ENCODE results near the gene NTM. TPM values are rescaled to one million over a fixed set of nuclear protein-coding genes. Genes with fewer than 3 reads are reported as not detected.

NTM gene
- total and polyA plus RNA-seq, 8 donors, result 0.04 to 4.4 (median 0.50) TPM

DNA sequence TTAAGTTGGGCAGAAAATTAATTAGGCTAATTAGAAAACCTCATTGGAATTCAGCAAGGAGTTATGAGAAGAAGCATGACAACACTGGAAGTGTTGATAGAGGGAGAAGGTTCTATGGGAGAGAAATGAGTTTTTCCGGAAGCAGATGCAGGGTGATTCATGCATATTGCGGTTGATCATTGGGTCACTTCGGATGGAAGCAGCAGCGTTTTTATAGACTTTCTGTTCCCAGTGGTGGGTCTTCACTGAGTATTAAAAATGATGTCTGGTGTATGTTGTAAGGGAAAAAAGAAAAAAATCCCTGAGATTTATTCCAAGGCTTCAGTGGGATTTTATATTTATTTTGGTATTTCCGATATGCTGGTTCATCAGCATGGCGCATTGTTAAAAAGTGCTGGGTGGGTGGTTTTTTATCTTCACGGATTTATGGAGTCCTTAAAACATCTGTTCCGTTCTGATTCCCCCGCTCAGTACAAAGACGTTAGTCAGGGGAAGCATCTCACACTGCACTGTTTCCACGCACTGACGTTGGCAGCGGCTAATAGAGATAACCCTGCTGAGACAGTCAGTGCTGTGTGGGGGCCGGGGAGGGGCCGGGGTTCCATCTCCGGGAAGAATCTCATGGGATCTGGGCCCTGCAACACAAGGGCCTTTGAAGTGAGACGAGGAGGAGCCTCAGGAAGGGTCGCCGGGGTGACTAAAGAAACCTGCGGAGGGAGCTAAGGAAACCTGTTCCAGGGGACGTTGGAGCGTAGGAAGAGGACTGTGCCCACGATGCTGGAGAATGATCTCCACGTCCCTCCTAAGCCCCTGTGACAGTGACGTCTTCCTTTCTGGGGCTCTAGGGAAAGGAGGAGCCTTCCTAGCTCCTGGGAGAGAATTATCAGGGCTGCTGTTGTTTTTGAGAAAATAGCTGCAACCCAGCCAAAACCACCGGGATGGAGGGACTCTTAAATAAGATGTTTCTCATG, 390.0 kb downstream of the NTM start:
- ATAC-seq (peak in 3 of 4 donors; percentile 50 to 72 (median 61)), DNase-seq (no peak), FAIRE-seq (no peak)
- H3K36me3 ChIP-seq, result no peaks in the 10 kb centered on the region
- 52 to 58% methylated on average over 26 of the region's 26 CpGs for WGBS, 2 donors
- no peaks in the 10 kb centered on the region for H3K4me1 ChIP-seq
- H3K9me3 ChIP-seq, result no peaks in the 10 kb centered on the region
- H3K4me3 ChIP-seq, result no peak overlapping the region
- intact Hi-C loops (cut with DNase I), result no loop called here
- H3K27me3 ChIP-seq, result no peaks in the 10 kb centered on the region
- TF ChIP-seq, protein P1, sequence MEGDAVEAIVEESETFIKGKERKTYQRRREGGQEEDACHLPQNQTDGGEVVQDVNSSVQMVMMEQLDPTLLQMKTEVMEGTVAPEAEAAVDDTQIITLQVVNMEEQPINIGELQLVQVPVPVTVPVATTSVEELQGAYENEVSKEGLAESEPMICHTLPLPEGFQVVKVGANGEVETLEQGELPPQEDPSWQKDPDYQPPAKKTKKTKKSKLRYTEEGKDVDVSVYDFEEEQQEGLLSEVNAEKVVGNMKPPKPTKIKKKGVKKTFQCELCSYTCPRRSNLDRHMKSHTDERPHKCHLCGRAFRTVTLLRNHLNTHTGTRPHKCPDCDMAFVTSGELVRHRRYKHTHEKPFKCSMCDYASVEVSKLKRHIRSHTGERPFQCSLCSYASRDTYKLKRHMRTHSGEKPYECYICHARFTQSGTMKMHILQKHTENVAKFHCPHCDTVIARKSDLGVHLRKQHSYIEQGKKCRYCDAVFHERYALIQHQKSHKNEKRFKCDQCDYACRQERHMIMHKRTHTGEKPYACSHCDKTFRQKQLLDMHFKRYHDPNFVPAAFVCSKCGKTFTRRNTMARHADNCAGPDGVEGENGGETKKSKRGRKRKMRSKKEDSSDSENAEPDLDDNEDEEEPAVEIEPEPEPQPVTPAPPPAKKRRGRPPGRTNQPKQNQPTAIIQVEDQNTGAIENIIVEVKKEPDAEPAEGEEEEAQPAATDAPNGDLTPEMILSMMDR (IDR thresholded peaks at IDR 0.05), result no peak
- no peak overlapping the region for H3K27ac ChIP-seq

- H3K27me3 ChIP-seq, result no peaks in the 10 kb centered on the region
- H3K4me3 ChIP-seq, result no peak overlapping the region
- H3K9me3 ChIP-seq, result no peaks in the 10 kb centered on the region
- TF ChIP-seq, protein P1 (IDR thresholded peaks at IDR 0.05), result no peak
- no peaks in the 10 kb centered on the region for H3K4me1 ChIP-seq
- no peak overlapping the region for H3K27ac ChIP-seq
- intact Hi-C loops (cut with DNase I), result no loop called here
- no peak for DNase-seq
- H3K36me3 ChIP-seq, result no peaks in the 10 kb centered on the region
- WGBS, 2 donors, result 79 to 88% methylated on average over 17 of the region's 17 CpGs
- no peak for FAIRE-seq
- no peak for ATAC-seq
Measured at GRCh38 chr11:131762346-131763110, 392.1 kb downstream of the NTM start.

DNA sequence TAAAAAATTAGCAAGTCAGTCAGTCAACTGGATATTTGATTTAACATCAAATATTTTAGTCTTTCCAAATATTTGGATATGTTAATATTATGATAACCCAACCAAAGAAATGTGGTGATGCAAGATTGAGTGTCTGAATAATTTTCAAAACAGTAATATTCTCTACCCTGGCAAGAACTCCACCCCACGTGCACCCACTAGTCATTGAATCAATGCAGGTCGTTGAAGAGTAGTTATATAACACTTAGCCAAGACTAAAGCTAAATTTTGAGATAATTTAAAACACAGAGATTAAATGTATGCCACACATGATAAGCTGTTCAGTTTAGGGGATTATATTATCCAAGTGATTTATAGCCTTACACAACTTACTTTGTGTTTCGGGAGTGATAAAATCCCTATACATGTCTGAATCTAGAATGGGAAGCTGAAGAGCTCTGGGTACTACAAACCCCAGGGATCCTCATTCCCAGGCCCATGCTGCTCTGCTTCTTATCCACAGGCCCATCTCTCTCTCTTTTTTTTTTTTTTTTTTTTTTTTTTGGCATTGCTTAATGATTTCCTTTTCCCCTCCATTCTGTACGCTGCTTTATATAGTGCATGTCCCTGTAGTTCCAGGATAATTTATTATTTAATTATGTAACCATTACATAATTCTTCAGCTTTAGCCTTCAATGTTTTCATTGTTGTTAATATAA, 392.9 kb downstream of the NTM start:
- no peak for FAIRE-seq
- Histone ChIP-seq H3K36me3 (no peaks in the 10 kb centered on the region), H3K27ac (no peak overlapping the region), H3K27me3 (no peaks in the 10 kb centered on the region), H3K4me1 (no peaks in the 10 kb centered on the region), H3K9me3 (no peaks in the 10 kb centered on the region), H3K4me3 (no peak overlapping the region)
- DNase-seq, result no peak
- TF ChIP-seq, protein P1 (IDR thresholded peaks at IDR 0.05), result no peak
- intact Hi-C loops (cut with DNase I), result no loop called here
- no peak for ATAC-seq
- WGBS, 2 donors, result 57 to 59% methylated on average over 4 of the region's 4 CpGs

GRCh38 chr11:131764126-131764525, 393.7 kb downstream of the NTM start:
- intact Hi-C loops (cut with DNase I), result no loop called here
- Histone ChIP-seq H3K27ac (no peak overlapping the region), H3K36me3 (no peaks in the 10 kb centered on the region), H3K4me3 (no peak overlapping the region), H3K9me3 (no peaks in the 10 kb centered on the region), H3K27me3 (no peaks in the 10 kb centered on the region), H3K4me1 (no peaks in the 10 kb centered on the region)
- TF ChIP-seq, protein P1 (IDR thresholded peaks at IDR 0.05), result no peak
- no peak for DNase-seq
- 64 to 74% methylated on average over 5 of the region's 5 CpGs for WGBS, 2 donors
- FAIRE-seq, result no peak
- no peak for ATAC-seq
